ENCODE measurements around the gene VILL.
A peak's percentile ranks its signal among the peaks of the same experiment; 100 is the strongest.
"Not testable (repeated sequence)": the region's sequence is repeated elsewhere in the genome, so short reads cannot be mapped to it uniquely, and the experiment has no call there.

The VILL gene

GRCh38 chr3:37961622-37962431 lies 28.8 kb upstream of the VILL start:
- no peak for DNase-seq
- intact Hi-C loops (cut with DNase I), result no loop called here

GRCh38 chr3:37963016-37963415 lies 27.6 kb upstream of the VILL start:
- peak in 1 of 10 donors; percentile 26 for DNase-seq
- intact Hi-C loops (cut with DNase I), result no loop called here

- no peak for DNase-seq
- intact Hi-C loops (cut with DNase I), result no loop called here
Measured at GRCh38 chr3:37963635-37964034, 27.0 kb upstream of the VILL start.

- DNase-seq, result no peak
- intact Hi-C loops (cut with DNase I), result no loop called here
Measured at GRCh38 chr3:37964146-37964545, 26.4 kb upstream of the VILL start.

- intact Hi-C loops (cut with DNase I), result no loop called here
- DNase-seq, result no peak
Measured at GRCh38 chr3:37964716-37965115, 25.9 kb upstream of the VILL start.

GRCh38 chr3:37967260-37967881 lies 23.2 kb upstream of the VILL start:
- DNase-seq, result peak in 8 of 10 donors; percentile 49 to 94 (median 70)
- intact Hi-C loops (cut with DNase I), result loop anchor here (1.0 kb wide), 1 partner anchor 112 kb away; no protein-coding TSS in a partner anchor

GRCh38 chr3:37968199-37968598 lies 22.4 kb upstream of the VILL start:
- intact Hi-C loops (cut with DNase I), result no loop called here
- peak in 1 of 10 donors; percentile 69 for DNase-seq

- intact Hi-C loops (cut with DNase I), result no loop called here
Measured at GRCh38 chr3:37968813-37969595, 21.6 kb upstream of the VILL start.

GRCh38 chr3:37969596-37970100 lies 20.9 kb upstream of the VILL start:
- no peak for DNase-seq
- intact Hi-C loops (cut with DNase I), result no loop called here

More at GRCh38 chr3:37968813-37969595, 21.6 kb upstream of the VILL start:
- no peak for DNase-seq

GRCh38 chr3:37970802-37971201 lies 19.8 kb upstream of the VILL start:
- intact Hi-C loops (cut with DNase I), result no loop called here
- no peak for DNase-seq

GRCh38 chr3:37971467-37971866 lies 19.1 kb upstream of the VILL start:
- intact Hi-C loops (cut with DNase I), result no loop called here
- DNase-seq, result peak in 1 of 10 donors; percentile 84

GRCh38 chr3:37972056-37972455 lies 18.5 kb upstream of the VILL start:
- intact Hi-C loops (cut with DNase I); DNase-seq: not testable (repeated sequence)

GRCh38 chr3:37973246-37974054 lies 17.1 kb upstream of the VILL start:
- DNase-seq, result peak in 2 of 10 donors; percentile 45 to 55
- intact Hi-C loops (cut with DNase I), result loop anchor here (2.0 kb wide), 1 partner anchor 119 kb away; no protein-coding TSS in a partner anchor

- intact Hi-C loops (cut with DNase I), result loop anchor here (1.0 to 2.0 kb wide), 2 partner anchors 29 to 120 kb away; no protein-coding TSS in a partner anchor
- DNase-seq, result peak in 7 of 10 donors; percentile 63 to 94 (median 70)
Measured at GRCh38 chr3:37974121-37975083, 16.2 kb upstream of the VILL start.

GRCh38 chr3:37979541-37980461 lies 10.8 kb upstream of the VILL start:
- no peak for DNase-seq
- intact Hi-C loops (cut with DNase I), result no loop called here

- peak in 1 of 10 donors; percentile 69 for DNase-seq
- intact Hi-C loops (cut with DNase I), result no loop called here
Measured at GRCh38 chr3:37980462-37981347, 9.9 kb upstream of the VILL start.

- DNase-seq, result no peak
- intact Hi-C loops (cut with DNase I), result no loop called here
Measured at GRCh38 chr3:37981348-37981664, 9.3 kb upstream of the VILL start.
